ENCODE results near the gene NUDCD3. TPM values are rescaled to one million over a fixed set of nuclear protein-coding genes. Genes with fewer than 3 reads are reported as not detected.

NUDCD3 gene
- polyA plus RNA-seq, 1 donor (not counting 4 experiments of a cell fraction or from before 2014, with no cell fraction given): 58.7 TPM

DNA sequence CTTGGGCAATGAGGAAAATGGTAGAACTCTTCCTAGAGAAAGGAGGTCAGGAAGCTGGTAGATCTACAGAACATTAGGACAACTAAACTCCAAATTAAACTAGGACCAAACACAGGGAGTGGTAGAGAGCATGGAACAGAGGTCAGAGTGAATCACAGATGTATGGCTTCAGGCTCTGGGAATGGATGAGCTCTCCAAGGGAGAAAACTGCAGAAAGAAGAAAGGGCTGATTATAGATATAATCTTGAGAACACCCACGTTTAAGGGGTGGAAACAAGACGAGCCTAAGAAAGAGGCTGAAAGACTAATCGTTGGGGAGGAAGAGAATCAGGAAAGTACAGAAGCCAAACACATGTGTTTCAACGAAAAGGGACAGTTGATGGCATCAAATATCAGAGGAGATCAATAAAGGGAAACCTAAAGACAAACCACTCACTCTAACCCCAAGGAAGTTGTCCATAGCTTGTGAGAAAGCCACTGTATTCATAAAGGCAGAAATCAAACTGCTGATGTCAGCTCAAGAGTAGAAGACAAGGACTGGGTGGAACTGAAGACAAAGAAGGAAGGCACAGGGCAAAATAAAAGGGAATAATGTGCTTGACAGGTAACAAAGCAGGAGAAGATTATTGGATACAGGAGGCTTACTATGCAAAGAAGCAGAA lies 41.4 kb downstream of the NUDCD3 start:
- dilution Hi-C loops (cut with MboI; ENCODE audit: extremely low pct_ligation_motif_present, low sequenced_read_pairs): no loop called here
- H3K4me2 ChIP-seq (ENCODE audit: control insufficient read depth, extremely low read depth, insufficient read depth, low read depth, low read length): no peak overlapping the region

DNA sequence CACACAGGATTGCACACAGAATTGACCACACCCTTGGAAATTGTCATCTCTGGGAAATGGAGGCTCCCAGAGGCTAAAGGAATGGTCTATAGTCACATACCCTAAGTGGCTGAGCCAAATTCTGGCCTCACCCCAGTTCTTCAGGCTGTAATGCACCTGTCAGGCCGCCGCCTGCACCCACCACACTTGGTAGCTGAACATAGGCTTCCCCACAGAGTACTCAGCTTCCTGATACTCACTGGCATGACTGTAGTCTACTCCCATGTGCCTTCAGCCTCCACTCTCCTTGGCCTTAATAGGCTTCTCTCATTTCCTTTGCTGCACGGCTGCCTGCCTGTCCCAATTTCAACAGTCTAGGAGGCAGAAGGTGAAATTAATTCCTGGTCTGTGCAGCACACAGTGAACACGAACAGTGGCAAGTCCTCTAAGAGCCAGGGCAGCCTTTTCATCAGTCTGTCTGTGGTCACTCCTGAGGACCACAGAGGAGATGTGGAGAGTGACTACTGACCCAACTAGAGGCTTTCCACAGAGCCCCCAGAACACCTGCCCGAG lies 42.5 kb downstream of the NUDCD3 start:
- DNase-seq (ENCODE audit: low read depth, low spot score) (no peak), FAIRE-seq (no peak)
- Histone ChIP-seq H3K27me3 (ENCODE audit: control insufficient read depth, extremely low read depth, insufficient read depth, low read length) (no peaks in the 10 kb centered on the region), H3K4me3 (ENCODE audit: control insufficient read depth in 2 of 3, extremely low read depth in 1 of 3, insufficient read depth in 2 of 3, low read depth in 1 of 3, low read length in 3 of 3) (no peak overlapping the region), H3K9ac (ENCODE audit: control insufficient read depth, extremely low read depth, insufficient read depth, low read length) (no peak overlapping the region), H4K20me1 (ENCODE audit: control insufficient read depth, extremely low read depth, insufficient read depth, low read length) (no peaks in the 10 kb centered on the region), H3K27ac (ENCODE audit: control insufficient read depth, insufficient read depth, low read length) (no peak overlapping the region), H3K9me3 (ENCODE audit: control insufficient read depth, low read depth, low read length) (no peaks in the 10 kb centered on the region), H3K4me2 (ENCODE audit: control insufficient read depth, extremely low read depth, insufficient read depth, low read depth, low read length) (no peak overlapping the region), H2AFZ (ENCODE audit: control insufficient read depth, low read length) (no peak overlapping the region), H3K4me1 (ENCODE audit: control insufficient read depth, extremely low read depth, insufficient read depth, low read length) (peaks cover 7% of the 10 kb centered on the region), H3K79me2 (ENCODE audit: control insufficient read depth, insufficient read depth, low read length) (peaks cover 74% of the 10 kb centered on the region), H3K9me1 (ENCODE audit: control insufficient read depth, extremely low read depth, insufficient read depth, low read length) (peaks cover 6% of the 10 kb centered on the region), H3K36me3 (ENCODE audit: control insufficient read depth in 2 of 2, extremely low read depth in 1 of 2, insufficient read depth in 2 of 2, low read length in 2 of 2) (peaks cover 31 to 38% of the 10 kb centered on the region in 2 experiments)
- no peak for TF ChIP-seq EZH2 (IDR thresholded peaks at IDR 0.05; ENCODE audit: low read length)
- TF ChIP-seq, protein P1, sequence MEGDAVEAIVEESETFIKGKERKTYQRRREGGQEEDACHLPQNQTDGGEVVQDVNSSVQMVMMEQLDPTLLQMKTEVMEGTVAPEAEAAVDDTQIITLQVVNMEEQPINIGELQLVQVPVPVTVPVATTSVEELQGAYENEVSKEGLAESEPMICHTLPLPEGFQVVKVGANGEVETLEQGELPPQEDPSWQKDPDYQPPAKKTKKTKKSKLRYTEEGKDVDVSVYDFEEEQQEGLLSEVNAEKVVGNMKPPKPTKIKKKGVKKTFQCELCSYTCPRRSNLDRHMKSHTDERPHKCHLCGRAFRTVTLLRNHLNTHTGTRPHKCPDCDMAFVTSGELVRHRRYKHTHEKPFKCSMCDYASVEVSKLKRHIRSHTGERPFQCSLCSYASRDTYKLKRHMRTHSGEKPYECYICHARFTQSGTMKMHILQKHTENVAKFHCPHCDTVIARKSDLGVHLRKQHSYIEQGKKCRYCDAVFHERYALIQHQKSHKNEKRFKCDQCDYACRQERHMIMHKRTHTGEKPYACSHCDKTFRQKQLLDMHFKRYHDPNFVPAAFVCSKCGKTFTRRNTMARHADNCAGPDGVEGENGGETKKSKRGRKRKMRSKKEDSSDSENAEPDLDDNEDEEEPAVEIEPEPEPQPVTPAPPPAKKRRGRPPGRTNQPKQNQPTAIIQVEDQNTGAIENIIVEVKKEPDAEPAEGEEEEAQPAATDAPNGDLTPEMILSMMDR (optimal IDR thresholded peaks at IDR 0.05 in 1 of 3, IDR thresholded peaks at IDR 0.05 in 1 of 3, conservative IDR thresholded peaks at IDR 0.05 in 1 of 3; ENCODE audit: extremely low read depth in 1 of 3, insufficient read depth in 2 of 3, low read length in 3 of 3): no peak
- dilution Hi-C loops (cut with MboI; ENCODE audit: extremely low pct_ligation_motif_present, low sequenced_read_pairs): no loop called here

More for the DNA sequence above, 41.4 kb downstream of the NUDCD3 start:
- H3K27me3 ChIP-seq (ENCODE audit: control insufficient read depth, extremely low read depth, insufficient read depth, low read length): no peaks in the 10 kb centered on the region
- H2AFZ ChIP-seq (ENCODE audit: control insufficient read depth, low read length): no peak overlapping the region
- peaks cover 7% of the 10 kb centered on the region for H3K4me1 ChIP-seq (ENCODE audit: control insufficient read depth, extremely low read depth, insufficient read depth, low read length)
- H3K9me3 ChIP-seq (ENCODE audit: control insufficient read depth, low read depth, low read length): no peaks in the 10 kb centered on the region
- DNase-seq (ENCODE audit: low read depth, low spot score) (no peak), FAIRE-seq (peak; percentile 34)
- TF ChIP-seq, protein P1 (optimal IDR thresholded peaks at IDR 0.05 in 1 of 3, IDR thresholded peaks at IDR 0.05 in 1 of 3, conservative IDR thresholded peaks at IDR 0.05 in 1 of 3; ENCODE audit: extremely low read depth in 1 of 3, insufficient read depth in 2 of 3, low read length in 3 of 3): no peak
- TF ChIP-seq EZH2 (IDR thresholded peaks at IDR 0.05; ENCODE audit: low read length): no peak
- no peaks in the 10 kb centered on the region for H4K20me1 ChIP-seq (ENCODE audit: control insufficient read depth, extremely low read depth, insufficient read depth, low read length)
- peaks cover 30 to 37% of the 10 kb centered on the region in 2 experiments for H3K36me3 ChIP-seq (ENCODE audit: control insufficient read depth in 2 of 2, extremely low read depth in 1 of 2, insufficient read depth in 2 of 2, low read length in 2 of 2)
- H3K9me1 ChIP-seq (ENCODE audit: control insufficient read depth, extremely low read depth, insufficient read depth, low read length): peaks cover 6% of the 10 kb centered on the region
- H3K4me3 ChIP-seq (ENCODE audit: control insufficient read depth in 2 of 3, extremely low read depth in 1 of 3, insufficient read depth in 2 of 3, low read depth in 1 of 3, low read length in 3 of 3): no peak overlapping the region
- peaks cover 76% of the 10 kb centered on the region for H3K79me2 ChIP-seq (ENCODE audit: control insufficient read depth, insufficient read depth, low read length)
- no peak overlapping the region for H3K9ac ChIP-seq (ENCODE audit: control insufficient read depth, extremely low read depth, insufficient read depth, low read length)
- no peak overlapping the region for H3K27ac ChIP-seq (ENCODE audit: control insufficient read depth, insufficient read depth, low read length)
